ENCODE results near the gene HEATR5A. TPM values are rescaled to one million over a fixed set of nuclear protein-coding genes. Genes with fewer than 3 reads are reported as not detected.
A peak's percentile ranks its signal among the peaks of the same experiment; 100 is the strongest.

Gene HEATR5A
- total RNA-seq, 4 donors from 2014 or later: 24.3 to 134 (median 34.9) TPM

DNA sequence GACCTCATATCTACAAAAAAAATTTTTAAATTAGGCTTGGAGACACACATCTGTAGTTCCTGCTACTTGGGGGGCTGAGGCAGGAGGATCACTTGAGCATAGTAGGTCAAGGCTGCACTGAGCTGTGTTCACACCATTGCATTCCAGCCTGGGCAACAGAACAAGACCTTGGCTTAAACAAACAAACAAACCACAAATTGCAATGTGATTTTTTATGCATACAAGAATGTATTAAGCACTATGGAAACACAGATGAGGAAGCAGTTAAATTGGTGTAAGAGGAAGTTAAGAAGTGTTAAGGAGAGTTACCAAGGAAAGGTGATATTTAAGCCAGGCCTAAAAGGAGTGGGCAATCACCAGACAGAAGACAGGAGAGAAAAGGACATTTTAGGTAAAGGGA is 129.1 kb downstream of the HEATR5A start:
- peaks cover 0 to 5% (median 0%) of the 10 kb centered on the region in 3 donors for H3K36me3 ChIP-seq
- no peak overlapping the region for H3K4me3 ChIP-seq
- H3K9me3 ChIP-seq: no peaks in the 10 kb centered on the region
- H3K27me3 ChIP-seq: no peaks in the 10 kb centered on the region
- H3K27ac ChIP-seq: no peak overlapping the region
- TF ChIP-seq POLR2A (IDR thresholded peaks at IDR 0.05): no peak
- TF ChIP-seq, protein P1, sequence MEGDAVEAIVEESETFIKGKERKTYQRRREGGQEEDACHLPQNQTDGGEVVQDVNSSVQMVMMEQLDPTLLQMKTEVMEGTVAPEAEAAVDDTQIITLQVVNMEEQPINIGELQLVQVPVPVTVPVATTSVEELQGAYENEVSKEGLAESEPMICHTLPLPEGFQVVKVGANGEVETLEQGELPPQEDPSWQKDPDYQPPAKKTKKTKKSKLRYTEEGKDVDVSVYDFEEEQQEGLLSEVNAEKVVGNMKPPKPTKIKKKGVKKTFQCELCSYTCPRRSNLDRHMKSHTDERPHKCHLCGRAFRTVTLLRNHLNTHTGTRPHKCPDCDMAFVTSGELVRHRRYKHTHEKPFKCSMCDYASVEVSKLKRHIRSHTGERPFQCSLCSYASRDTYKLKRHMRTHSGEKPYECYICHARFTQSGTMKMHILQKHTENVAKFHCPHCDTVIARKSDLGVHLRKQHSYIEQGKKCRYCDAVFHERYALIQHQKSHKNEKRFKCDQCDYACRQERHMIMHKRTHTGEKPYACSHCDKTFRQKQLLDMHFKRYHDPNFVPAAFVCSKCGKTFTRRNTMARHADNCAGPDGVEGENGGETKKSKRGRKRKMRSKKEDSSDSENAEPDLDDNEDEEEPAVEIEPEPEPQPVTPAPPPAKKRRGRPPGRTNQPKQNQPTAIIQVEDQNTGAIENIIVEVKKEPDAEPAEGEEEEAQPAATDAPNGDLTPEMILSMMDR (IDR thresholded peaks at IDR 0.05): no peak
- H3K4me1 ChIP-seq: no peaks in the 10 kb centered on the region
- DNase-seq: no peak

DNA sequence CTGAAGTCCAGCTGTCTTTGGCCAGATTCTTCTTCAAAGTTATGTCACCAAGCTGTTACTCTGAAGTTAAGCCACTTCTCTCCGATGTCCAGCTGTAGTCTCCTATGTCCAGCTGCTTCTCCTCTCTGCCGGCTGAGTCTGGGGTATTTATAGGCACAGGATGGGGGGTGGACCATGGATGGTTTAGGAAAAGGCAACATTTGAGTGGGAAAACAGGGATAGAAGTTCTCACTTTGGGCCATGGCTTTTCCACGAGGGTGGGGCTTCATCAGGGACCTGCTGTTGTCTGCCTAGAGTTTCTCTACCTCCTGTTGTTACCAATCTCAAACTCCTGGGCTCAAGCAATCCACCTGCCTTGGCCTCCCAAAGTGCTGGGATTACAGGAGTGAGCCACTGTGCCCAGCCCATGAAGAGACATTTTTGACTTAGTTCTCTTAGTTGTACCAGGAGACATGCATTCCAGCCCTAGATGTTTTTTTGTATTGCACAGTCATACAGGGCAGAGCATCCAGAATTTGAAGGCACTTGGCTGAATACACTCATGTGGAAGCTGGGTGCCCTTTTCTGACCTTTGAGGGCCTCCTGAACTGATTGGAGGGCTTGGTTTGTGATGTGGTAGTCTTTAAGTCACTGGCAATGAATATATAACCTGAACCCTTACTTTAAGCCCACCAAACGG is 132.9 kb downstream of the HEATR5A start:
- H3K4me1 ChIP-seq: no peaks in the 10 kb centered on the region
- no peaks in the 10 kb centered on the region for H3K9me3 ChIP-seq
- no peak for DNase-seq
- H3K27me3 ChIP-seq: no peaks in the 10 kb centered on the region
- TF ChIP-seq, protein P1 (IDR thresholded peaks at IDR 0.05): no peak
- TF ChIP-seq POLR2A (IDR thresholded peaks at IDR 0.05): no peak
- H3K36me3 ChIP-seq: no peaks in the 10 kb centered on the region
- H3K4me3 ChIP-seq: no peak overlapping the region
- H3K27ac ChIP-seq: no peak overlapping the region

DNA sequence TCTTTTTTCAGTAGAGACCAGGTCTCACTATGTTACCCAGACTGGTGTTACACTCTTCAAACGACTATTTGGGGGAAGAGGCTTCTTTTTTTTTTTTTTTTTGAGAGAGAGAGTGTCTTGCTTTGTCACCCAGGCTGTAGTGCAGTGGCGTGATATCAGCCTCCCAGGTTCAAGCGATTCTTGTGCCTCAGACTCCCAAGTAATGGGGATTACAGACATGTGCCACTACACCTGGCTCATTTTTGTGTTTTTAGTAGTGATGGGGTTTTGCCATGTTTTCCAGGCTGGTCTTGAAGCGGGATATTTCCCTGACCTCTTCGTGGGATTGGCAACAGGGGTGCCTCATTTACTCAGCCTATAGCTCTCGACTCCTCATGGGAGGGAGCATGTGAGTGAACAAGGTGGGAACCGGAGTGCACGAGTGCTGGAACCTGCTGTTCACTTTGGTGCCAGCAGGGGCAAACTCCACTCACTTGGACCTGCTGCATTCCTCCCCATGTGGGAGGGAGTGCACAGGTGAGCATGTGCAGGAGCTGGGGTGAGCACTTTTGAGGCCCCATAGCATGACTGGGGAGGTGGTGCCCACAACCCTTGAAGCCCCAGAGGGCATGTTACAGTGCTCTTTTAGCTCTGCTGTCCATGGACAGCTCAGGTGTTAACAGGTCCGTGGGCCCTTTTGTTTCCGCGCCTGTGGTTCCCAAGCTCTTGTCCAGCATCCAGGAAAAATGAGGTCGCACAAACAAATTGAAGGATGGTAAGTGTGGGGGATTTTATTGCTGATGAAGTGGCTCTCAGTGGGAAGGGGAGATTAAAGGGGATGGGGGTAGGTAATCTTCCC is 133.7 kb downstream of the HEATR5A start:
- no peaks in the 10 kb centered on the region for H3K9me3 ChIP-seq
- no peaks in the 10 kb centered on the region for H3K36me3 ChIP-seq
- no peak overlapping the region for H3K27ac ChIP-seq
- no peaks in the 10 kb centered on the region for H3K27me3 ChIP-seq
- H3K4me3 ChIP-seq: no peak overlapping the region
- TF ChIP-seq POLR2A (IDR thresholded peaks at IDR 0.05): no peak
- TF ChIP-seq, protein P1 (IDR thresholded peaks at IDR 0.05): peak in 4 of 6 experiments; percentile 26 to 43 (median 36)
- no peaks in the 10 kb centered on the region for H3K4me1 ChIP-seq
- DNase-seq: peak in 1 of 3 donors; percentile 50

DNA sequence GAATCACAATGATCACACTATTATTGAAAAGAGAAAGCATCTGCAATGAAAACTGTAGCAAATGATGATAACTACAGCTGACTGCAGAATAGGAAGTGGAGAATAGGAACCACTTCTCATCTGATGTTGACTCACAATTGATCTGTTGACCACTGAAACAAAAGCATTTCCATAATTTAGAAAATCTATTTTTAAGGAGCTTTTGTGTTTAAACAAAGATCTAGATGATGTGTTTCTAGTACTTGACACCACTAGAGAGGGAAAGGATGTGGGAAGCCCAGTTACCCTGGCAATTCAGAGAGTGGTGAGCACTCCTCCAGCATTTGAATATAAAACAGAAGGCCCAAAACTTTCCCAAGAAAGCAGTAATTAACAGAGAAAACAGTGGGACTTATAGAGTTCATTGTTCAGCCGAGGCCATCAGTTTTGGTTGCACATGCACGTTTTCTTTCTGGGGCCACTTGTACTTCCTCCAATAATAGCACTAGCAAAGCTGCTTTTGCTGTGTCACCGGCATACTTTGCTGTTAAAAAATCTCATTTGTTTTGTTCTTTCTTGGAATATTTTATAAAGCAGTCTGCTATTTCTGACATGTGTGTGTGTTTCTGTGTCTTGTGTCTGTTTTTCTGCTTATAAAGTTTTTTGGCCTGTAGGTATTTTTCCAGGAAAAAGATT is 136.6 kb downstream of the HEATR5A start:
- Histone ChIP-seq H3K4me3 (no peak overlapping the region), H3K36me3 (no peaks in the 10 kb centered on the region), H3K27ac (no peak overlapping the region), H3K27me3 (no peaks in the 10 kb centered on the region), H3K9me3 (no peaks in the 10 kb centered on the region), H3K4me1 (no peaks in the 10 kb centered on the region)
- DNase-seq: no peak
- no peak for TF ChIP-seq POLR2A (IDR thresholded peaks at IDR 0.05)
- TF ChIP-seq, protein P1 (IDR thresholded peaks at IDR 0.05): no peak

DNA sequence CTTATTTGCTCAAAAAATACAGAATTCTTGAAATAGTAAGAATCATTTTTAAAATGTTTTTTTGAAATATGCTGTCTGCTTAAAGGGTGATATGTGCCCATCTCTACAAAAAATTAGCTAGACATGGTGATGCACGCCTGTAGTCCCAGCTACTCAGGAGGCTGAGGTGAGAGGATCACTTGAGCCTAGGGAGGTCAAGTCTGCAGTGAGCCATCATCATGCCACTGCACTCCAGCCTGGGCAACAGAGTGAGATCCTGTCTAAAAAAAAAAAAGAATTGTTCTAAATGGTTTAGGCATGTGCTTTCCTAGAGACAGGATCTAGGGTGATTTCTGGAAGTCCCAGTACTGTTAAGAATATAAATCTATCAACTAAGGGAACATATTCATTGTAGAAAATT is 137.2 kb downstream of the HEATR5A start:
- no peak for DNase-seq
- H3K27me3 ChIP-seq: no peaks in the 10 kb centered on the region
- H3K9me3 ChIP-seq: no peaks in the 10 kb centered on the region
- no peak overlapping the region for H3K27ac ChIP-seq
- H3K4me1 ChIP-seq: no peaks in the 10 kb centered on the region
- TF ChIP-seq, protein P1 (IDR thresholded peaks at IDR 0.05): no peak
- no peak for TF ChIP-seq POLR2A (IDR thresholded peaks at IDR 0.05)
- H3K4me3 ChIP-seq: no peak overlapping the region
- no peaks in the 10 kb centered on the region for H3K36me3 ChIP-seq

All from Peyer's patch (tissue), 4 donors.